GM12801 (cell line): ENCODE results near the gene DNAJC11.

Experiments used
- TF ChIP-seq, protein P1 (sequence below): IDR thresholded peaks from one replicate; pipeline ENCODE4 v1.5.1; 2011; ENCODE audit warnings: control low read depth; ENCODE audit not compliant: insufficient read length; ENCODE audit errors: extremely low read depth

DNAJC11 gene

DNA sequence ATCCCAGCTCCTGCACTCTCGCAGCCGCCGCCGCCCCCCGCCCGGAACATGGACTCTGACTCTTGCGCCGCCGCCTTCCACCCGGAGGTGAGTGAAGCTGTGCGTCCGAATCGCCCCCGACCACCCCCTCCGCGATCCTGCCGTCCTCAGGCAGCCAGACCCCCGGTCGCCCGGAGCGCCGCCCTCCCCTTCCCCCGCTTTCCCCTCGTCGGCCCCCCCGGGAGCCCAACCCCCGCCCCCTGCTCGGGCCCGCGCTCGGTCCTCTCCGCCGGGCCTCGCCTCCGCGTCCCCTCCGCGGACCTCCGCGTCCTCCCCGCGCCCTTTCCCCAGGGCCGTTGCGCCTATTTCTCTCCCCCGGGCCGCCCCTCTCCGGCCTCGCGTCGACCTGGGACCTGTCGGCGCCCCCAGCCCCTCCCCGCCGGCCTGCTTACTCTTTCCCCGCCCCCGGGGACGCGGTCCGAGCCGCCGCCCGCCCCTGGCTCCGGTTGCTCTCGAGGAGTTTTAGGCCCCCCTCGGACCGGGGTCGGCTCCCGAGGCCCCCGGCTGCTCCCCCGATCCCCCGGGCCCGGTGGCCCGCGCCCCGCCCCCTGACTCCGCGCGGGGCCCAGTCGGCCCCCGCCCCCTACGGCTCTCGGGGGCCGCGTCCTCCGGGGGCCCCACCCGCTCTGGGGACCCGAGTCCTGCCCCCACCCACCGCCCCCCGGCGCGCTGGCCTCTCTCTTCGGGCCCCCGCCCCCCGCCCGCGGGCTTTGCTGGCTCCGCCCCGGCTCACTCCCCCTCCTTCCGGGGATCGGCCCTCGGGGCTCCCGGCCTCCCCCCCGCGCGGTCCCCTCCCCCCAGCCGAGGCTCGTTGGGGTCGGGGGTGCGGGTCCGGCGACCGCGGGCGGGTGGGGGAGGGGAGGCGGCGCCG is 87.3 kb downstream of the DNAJC11 start:
- TF ChIP-seq, protein P1, sequence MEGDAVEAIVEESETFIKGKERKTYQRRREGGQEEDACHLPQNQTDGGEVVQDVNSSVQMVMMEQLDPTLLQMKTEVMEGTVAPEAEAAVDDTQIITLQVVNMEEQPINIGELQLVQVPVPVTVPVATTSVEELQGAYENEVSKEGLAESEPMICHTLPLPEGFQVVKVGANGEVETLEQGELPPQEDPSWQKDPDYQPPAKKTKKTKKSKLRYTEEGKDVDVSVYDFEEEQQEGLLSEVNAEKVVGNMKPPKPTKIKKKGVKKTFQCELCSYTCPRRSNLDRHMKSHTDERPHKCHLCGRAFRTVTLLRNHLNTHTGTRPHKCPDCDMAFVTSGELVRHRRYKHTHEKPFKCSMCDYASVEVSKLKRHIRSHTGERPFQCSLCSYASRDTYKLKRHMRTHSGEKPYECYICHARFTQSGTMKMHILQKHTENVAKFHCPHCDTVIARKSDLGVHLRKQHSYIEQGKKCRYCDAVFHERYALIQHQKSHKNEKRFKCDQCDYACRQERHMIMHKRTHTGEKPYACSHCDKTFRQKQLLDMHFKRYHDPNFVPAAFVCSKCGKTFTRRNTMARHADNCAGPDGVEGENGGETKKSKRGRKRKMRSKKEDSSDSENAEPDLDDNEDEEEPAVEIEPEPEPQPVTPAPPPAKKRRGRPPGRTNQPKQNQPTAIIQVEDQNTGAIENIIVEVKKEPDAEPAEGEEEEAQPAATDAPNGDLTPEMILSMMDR: no peak

DNA sequence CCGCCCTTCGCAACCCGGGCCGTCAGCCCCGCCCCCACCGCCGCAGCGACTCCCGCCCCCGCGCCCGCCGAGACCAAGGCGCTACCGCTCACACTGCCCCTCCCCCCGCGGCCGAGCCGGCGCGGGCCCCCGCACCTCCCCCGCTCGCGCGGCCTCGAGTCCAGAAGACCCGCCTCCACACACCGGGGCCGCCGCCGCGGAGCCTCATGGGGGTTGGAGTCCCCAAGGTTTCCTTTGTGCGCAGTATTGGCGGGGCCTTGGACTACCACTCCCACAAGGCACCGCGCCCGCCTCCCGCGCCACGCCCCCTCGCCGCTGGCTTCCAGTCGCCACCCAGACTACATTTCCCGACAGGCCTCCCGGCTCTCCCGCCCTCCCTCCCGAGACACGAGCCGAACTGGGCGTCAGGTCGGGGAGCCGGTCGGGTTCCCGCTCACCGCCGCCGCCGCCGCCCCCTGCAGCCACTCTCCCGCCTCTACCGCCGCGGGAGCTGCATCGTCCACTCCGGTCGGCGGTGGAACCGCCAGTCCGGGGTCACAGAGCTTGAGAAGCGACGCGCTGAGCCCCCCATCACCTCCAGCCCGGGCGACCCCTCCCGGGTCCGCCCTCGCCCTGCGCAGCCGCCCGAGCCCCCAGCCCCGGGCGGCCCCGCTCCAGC is 88.1 kb downstream of the DNAJC11 start, which contains the start of gene PHF13:
PHF13 (plus strand) TSS at position 371 of the 658 bp plus-strand sequence. CDS start 336 bp downstream, outside the sequence.
- TF ChIP-seq, protein P1: no peak

DNA sequence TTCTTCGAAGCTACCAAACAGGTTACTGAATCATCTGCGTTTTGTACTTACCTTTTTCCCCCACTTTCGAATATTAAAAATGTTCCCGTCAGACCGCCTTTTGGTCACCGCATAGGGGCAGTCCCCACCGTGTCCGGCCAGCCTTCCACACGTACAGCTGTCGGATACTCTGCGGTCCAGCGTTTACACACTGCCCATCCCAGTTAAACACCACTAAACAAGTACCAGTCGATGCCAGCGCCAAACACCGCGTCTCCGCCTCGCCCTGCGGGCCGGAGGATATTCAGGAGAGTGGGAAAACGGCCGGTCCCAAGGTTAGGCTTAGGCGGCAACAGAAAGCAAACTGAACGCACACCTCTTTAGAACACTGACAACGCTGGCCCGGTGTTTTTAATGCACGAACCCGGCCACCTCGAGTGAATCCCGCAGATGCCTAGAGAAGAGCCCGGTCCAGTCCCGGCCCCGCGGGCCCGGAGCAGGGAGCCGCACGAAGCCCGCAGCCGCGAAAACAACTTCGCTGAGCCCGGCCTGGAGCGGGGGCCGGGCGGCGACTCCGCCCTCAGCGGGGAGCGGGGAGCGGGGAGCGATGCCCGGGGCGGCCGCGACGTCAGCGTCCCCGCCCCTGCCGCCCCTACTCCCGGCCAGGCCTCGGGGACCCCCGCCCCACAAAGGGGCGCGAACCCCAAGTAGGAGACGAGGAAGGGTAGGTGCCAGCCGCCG is 88.8 kb downstream of the DNAJC11 start:
- TF ChIP-seq, protein P1: no peak

DNA sequence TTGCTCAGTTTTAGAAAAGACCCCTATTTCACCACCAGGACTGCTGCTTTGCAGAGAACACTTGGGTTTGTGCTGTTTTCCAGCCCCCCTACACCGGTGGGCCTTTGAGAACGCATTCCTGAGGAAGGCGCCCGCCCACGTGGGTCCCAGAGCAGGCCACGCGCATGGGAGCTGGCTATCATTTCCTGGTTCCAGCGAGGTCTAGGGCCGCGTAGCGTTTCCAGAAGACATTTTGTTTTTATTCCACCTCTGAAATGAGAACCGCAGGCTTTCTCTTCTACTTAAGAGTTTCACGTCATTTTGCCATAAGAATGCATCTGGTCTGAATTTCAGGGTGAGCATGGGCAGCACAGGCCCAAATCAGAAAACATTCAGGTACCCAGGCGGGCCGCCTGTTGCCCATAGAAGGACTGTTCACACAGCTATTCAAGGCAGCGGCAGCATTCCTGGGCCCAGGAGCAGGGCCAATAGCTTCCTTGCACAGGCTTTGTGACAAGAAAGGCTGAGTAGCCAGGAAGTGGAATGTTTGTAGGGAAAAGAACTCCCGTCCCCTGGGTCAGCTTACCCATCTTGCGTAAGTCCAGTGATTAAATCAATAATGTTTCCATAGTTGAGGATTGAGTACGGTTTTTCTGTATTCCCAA is 97.6 kb downstream of the DNAJC11 start:
- TF ChIP-seq, protein P1: no peak

DNA sequence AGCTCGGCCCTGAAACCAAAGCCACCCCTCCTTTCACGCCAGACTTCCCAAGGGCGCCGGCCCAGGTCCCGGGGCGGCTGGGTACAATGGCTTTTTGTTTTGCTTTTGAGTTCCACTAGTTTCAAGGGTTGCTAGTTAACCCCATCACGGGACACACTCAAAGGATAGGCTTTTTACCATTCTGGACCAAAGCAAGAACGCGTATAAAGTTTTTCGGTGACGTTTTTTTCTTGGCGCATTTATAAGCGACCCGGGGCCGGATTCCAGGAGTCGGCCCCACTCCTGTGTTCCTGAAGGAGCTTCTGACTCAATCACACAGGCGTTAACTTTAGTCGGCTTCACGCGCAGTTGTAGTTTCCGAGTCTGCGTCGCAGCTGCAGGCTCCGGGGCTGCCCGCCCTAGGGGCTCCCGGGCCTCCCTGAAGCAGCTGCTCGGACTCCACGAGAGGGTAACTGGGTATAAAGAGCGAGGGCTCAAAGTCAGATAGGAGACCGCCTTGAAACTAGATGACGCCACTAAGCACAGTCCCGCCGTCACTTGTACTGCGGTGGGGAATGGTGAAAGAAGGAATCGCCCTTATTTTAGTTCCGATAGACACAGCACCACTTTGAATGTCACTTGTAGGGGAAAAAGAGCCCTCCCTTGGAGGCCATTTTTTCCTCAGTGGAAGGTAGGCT is 98.2 kb downstream of the DNAJC11 start:
- TF ChIP-seq, protein P1: no peak

DNA sequence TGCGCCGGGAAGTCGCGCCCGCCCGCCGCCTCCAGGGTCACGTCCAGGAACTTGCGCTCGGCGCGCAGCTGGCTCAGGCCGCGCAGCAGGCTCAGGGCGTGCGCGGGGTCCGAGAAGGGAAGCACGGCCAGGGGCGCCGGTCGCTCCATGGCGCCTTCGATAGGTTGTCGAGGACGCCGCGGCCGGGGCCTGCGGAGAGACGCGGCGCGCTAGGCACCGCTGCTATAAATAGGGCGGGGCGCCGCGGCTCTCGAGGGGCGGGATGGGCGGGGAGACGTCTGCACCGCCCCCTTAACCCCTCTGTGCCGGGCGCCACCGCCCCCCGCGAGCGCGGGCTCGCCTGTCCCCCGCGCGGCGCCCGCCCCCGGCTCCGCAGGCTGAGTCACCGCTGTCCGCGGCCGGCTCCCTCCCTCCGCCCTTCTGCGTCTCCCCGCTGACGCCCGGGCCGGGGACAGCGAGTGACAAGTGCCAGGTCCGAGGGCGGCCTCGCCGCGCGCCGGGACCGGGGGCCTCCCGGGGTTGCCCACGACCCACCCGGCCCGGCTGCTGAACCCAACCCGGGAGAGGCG is 98.9 kb downstream of the DNAJC11 start, which contains the start of gene KLHL21:
KLHL21 (minus strand) TSS at position 201 of the 569 bp plus-strand sequence; CDS start at position 149, 52 bp downstream.
- TF ChIP-seq, protein P1: no peak
